GM12878 (cell line): Measurements from ENCODE around the gene USP34. TPM values are rescaled to one million over a fixed set of nuclear protein-coding genes. Genes with fewer than 3 reads are reported as not detected.

ENCODE experiments used
- ATAC-seq: fragments of 200-7000 bp; cut with Tn5 transposase; 3 replicates; pipeline ENCODE4 v1.9.1; 2020; ENCODE audit warnings: mild to moderate bottlenecking, moderate library complexity
- BruUV-seq: library from RNA; stranded (reverse); fragments of 400-500 nt; replicated peaks from 2 replicates; lab custom pipeline; 2021; lab: Mats Ljungman, UMichigan
- CTCF ChIA-PET: fragments of 300-600 bp; sonication (Branson Sonifier 250); formaldehyde crosslinking; extraction: SDS; loops from one replicate; lab custom pipeline; 2021; ENCODE audit warnings: inconsistent platforms; lab: Yijun Ruan, JAX
- POLR2A ChIA-PET: fragments of 350-600 bp; formaldehyde crosslinking; extraction: SDS; loops from one replicate; lab custom pipeline; 2021; ENCODE audit warnings: inconsistent platforms; lab: Charles Lee
- RAD21 ChIA-PET: fragments of 300-600 bp; sonication (Branson Sonifier 250); formaldehyde crosslinking; loops from one replicate; lab custom pipeline; 2023; ENCODE audit warnings: antibody characterized with exemption; ENCODE audit not compliant: unreplicated experiment; lab: Charles Lee
- SMC1A ChIA-PET: fragments of 300-600 bp; sonication (Branson Sonifier 250); formaldehyde crosslinking; loops from one replicate; lab custom pipeline; 2023; ENCODE audit not compliant: unreplicated experiment, uncharacterized antibody; lab: Charles Lee
- DNase-seq: peaks from one replicate; pipeline ENCODE4 v3.0.0-alpha.2; 2011; ENCODE audit warnings: low read depth, low spot score
- FAIRE-seq: peaks from 3 replicates; lab custom pipeline; 2011; peaks lifted over from hg19 to GRCh38; lab: Jason Lieb, UNC
- H2AFZ ChIP-seq: 2 replicates; pipeline ENCODE4 v1.6.0; 2011; ENCODE audit warnings: low read depth, low read length, control low read depth; ENCODE audit not compliant: control insufficient read depth
- H3K27ac ChIP-seq: 2 replicates; pipeline ENCODE4 v1.5.1; 2011; ENCODE audit warnings: control low read depth; ENCODE audit not compliant: control insufficient read depth, insufficient read depth
- H3K27me3 ChIP-seq, 2 experiments: replicated peaks in 1 of 2; 2 replicates each; pipeline versions ENCODE4 v1.6.0 to v1.6.1; 2011; ENCODE audit warnings: low read length in 1 of 2; ENCODE audit not compliant: control insufficient read depth in 2 of 2, insufficient read depth in 2 of 2
- H3K36me3 ChIP-seq, 2 experiments: 2 replicates each; pipeline ENCODE4 v1.5.1; 2011; ENCODE audit warnings: low read length in 1 of 2; ENCODE audit not compliant: control insufficient read depth in 2 of 2, insufficient read depth in 2 of 2
- H3K4me1 ChIP-seq: 2 replicates; pipeline ENCODE4 v1.6.1; 2011; ENCODE audit warnings: mild to moderate bottlenecking, low read length, moderate library complexity, mixed read lengths; ENCODE audit not compliant: control insufficient read depth, insufficient read depth
- H3K4me2 ChIP-seq: 2 replicates; pipeline ENCODE4 v1.6.0; 2011; ENCODE audit warnings: control low read depth; ENCODE audit not compliant: control insufficient read depth, insufficient read depth
- H3K4me3 ChIP-seq: fragments of 200-600 bp; sonication (generic); 2 replicates; pipeline ENCODE4 v1.5.1; 2016
- H3K79me2 ChIP-seq: 2 replicates; pipeline ENCODE4 v1.6.0; 2011; ENCODE audit warnings: low read length; ENCODE audit not compliant: control insufficient read depth, insufficient read depth
- H3K9ac ChIP-seq: 2 replicates; pipeline ENCODE4 v1.8.0; 2011; ENCODE audit warnings: low read length, control low read depth, mixed read lengths; ENCODE audit not compliant: control insufficient read depth, insufficient read depth
- H3K9me3 ChIP-seq: replicated peaks from 3 replicates; pipeline ENCODE4 v1.5.1; 2011; ENCODE audit warnings: mild to moderate bottlenecking, low read length; ENCODE audit not compliant: control insufficient read depth, insufficient read depth
- H4K20me1 ChIP-seq: 2 replicates; pipeline ENCODE4 v1.6.0; 2011; ENCODE audit not compliant: control insufficient read depth, insufficient read depth
- ASH2L ChIP-seq: fragments of 300-600, 200-600 bp; sonication (generic); IDR thresholded peaks from 2 replicates; pipeline ENCODE4 v1.6.1; 2017; ENCODE audit warnings: low read depth, mild to moderate bottlenecking, borderline replicate concordance
- BACH1 ChIP-seq: fragments of 450-650 bp; IDR thresholded peaks from 2 replicates; pipeline ENCODE4 v1.6.1; 2017; ENCODE audit warnings: mild to moderate bottlenecking, borderline replicate concordance
- EP300 ChIP-seq, 2 experiments: fragments of 150-350 bp in 1 of 2; IDR thresholded peaks; 2 replicates each; pipeline ENCODE4 v1.6.1; 2011 to 2012; ENCODE audit warnings: low read depth in 2 of 2, low read length in 2 of 2, borderline replicate concordance in 1 of 2, improper control_type of control experiment in 1 of 2, inconsistent platforms in 1 of 2; ENCODE audit not compliant: control insufficient read depth in 1 of 2
- HCFC1 ChIP-seq: fragments of 150-350 bp; IDR thresholded peaks from 2 replicates; pipeline ENCODE4 v1.6.1; 2014; ENCODE audit warnings: low read length
- IRF4 ChIP-seq: IDR thresholded peaks from 2 replicates; pipeline ENCODE4 v1.6.1; 2011; ENCODE audit warnings: low read depth, low read length
- KDM1A ChIP-seq: fragments of 200-600 bp; sonication (generic); IDR thresholded peaks from 2 replicates; pipeline ENCODE4 v1.6.1; 2016; ENCODE audit warnings: borderline replicate concordance
- NFXL1 ChIP-seq: fragments of 450-650 bp; IDR thresholded peaks from 2 replicates; pipeline ENCODE4 v1.6.1; 2017; ENCODE audit warnings: antibody characterized with exemption, mild to moderate bottlenecking, borderline replicate concordance
- POU2F2 ChIP-seq: IDR thresholded peaks from 3 replicates; pipeline ENCODE4 v1.6.1; 2011; ENCODE audit warnings: low read depth, mild to moderate bottlenecking, low read length, borderline replicate concordance
- RCOR1 ChIP-seq: conservative IDR thresholded peaks from 2 replicates; pipeline ENCODE4 v1.6.1; 2012; ENCODE audit warnings: low read depth, low read length, improper control_type of control experiment
- SREBF2 ChIP-seq: IDR thresholded peaks from 2 replicates; pipeline ENCODE4 v1.6.1; 2012; ENCODE audit warnings: mild to moderate bottlenecking, low read length
- WGBS: methylation state at CpG from one replicate; pipeline ENCODE4 v1.1.6; 2016; ENCODE audit warnings: low lambda C conversion rate; ENCODE audit not compliant: insufficient replicate concordance, insufficient coverage; ENCODE audit errors: missing lambda C conversion rate; 5-methylcytosine and 5-hydroxymethylcytosine counted together
- in situ Hi-C: fragments of 300-500 bp; cut with MboI; formaldehyde crosslinking; loops from 9 replicates; pipeline ENCODE4 v1.14.3; 2018; ENCODE audit warnings: mixed read lengths
- intact Hi-C: fragments of 100-400 bp; cut with micrococcal nuclease; formaldehyde crosslinking; loops from one replicate; pipeline ENCODE4 v1.14.2; 2022; ENCODE audit not compliant: unreplicated experiment
- polyA plus RNA-seq, 11 experiments: library from polyadenylated mRNA; depleted of rRNA in 4 of 11; unstranded in 6 of 11; stranded (reverse) in 5 of 11; fragments of >200 nt; fragmentation: Nextera tagmentation in 4 of 11; fragmentation: Illumina TruSeq in 1 of 11; extraction: Ambion mirVana in 4 of 11; extraction: Trizol in 1 of 11; gene quantifications; 1 replicate in 1 of 11; 2 replicates in 10 of 11; pipeline versions ENCODE4 v1.2.1 to v1.2.3, GENCODE V29; 2011 to 2016; ENCODE audit warnings: inconsistent platforms in 2 of 11, missing spikeins in 2 of 11, low read depth in 1 of 11
- total RNA-seq, 4 experiments: library from RNA; depleted of rRNA in 3 of 4; stranded (reverse); fragments of >200 nt in 3 of 4; fragmentation: Illumina TruSeq in 1 of 4; extraction: Trizol in 1 of 4; gene quantifications; 2 replicates each; pipeline versions ENCODE4 v1.2.1 to v1.2.3, GENCODE V29; 2013 to 2021
- TF ChIP-seq, protein P1 (sequence below): fragments of 450-650 bp; formaldehyde crosslinking; IDR thresholded peaks from 2 replicates; pipeline ENCODE4 v1.4.0; 2020; ENCODE audit warnings: mild to moderate bottlenecking, moderate library complexity
- TF ChIP-seq, protein P2 (sequence below): fragments of 450-650 bp; IDR thresholded peaks from 2 replicates; pipeline ENCODE4 v1.6.1; 2017; ENCODE audit warnings: antibody characterized with exemption, mild to moderate bottlenecking, moderate library complexity

The USP34 gene
- total and polyA plus RNA-seq, 10 of the 15 experiments (the other 5 are each of a cell fraction or from before 2014, with no cell fraction given): 26.2 to 106 (median 62.1) TPM

DNA sequence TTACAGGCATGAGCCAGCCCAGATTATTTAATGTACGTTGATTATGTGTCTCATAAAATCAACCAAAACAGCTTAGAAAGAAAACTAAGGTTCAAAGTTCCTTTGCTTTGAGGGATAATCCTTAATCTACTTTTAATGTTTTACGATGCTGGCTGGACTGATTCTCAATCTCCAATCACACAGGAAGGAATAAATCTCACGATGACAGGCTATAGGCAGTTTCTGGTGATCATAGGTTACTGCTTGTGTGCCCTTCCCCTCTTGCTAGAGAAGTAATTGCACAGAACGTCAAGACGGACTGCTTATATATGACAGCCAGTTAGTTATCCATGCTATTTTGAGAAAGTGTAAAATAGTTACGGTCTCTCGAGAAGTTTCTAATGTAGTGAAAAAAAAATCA, 265.8 kb downstream of the USP34 start:
- Histone ChIP-seq H3K27ac (no peak overlapping the region), H3K4me1 (no peaks in the 10 kb centered on the region), H3K9me3 (no peaks in the 10 kb centered on the region), H3K9ac (no peak overlapping the region), H4K20me1 (no peaks in the 10 kb centered on the region), H3K4me2 (no peak overlapping the region), H3K4me3 (no peak overlapping the region), H3K79me2 (no peaks in the 10 kb centered on the region), H3K27me3 (no peaks in the 10 kb centered on the region), H3K36me3 (peaks cover 4 to 22% of the 10 kb centered on the region in 2 experiments), H2AFZ (no peak overlapping the region)
- TF ChIP-seq IRF4 (no peak), POU2F2 (no peak), BACH1 (no peak), SREBF2 (no peak), RCOR1 (no peak), HCFC1 (no peak), EP300 (IDR thresholded peaks at IDR 0.05; ENCODE audit: borderline replicate concordance in 1 of 2, control insufficient read depth in 1 of 2, low read depth in 2 of 2, low read length in 2 of 2) (no peak), KDM1A (no peak), ASH2L (no peak), NFXL1 (no peak)
- TF ChIP-seq, protein P1, sequence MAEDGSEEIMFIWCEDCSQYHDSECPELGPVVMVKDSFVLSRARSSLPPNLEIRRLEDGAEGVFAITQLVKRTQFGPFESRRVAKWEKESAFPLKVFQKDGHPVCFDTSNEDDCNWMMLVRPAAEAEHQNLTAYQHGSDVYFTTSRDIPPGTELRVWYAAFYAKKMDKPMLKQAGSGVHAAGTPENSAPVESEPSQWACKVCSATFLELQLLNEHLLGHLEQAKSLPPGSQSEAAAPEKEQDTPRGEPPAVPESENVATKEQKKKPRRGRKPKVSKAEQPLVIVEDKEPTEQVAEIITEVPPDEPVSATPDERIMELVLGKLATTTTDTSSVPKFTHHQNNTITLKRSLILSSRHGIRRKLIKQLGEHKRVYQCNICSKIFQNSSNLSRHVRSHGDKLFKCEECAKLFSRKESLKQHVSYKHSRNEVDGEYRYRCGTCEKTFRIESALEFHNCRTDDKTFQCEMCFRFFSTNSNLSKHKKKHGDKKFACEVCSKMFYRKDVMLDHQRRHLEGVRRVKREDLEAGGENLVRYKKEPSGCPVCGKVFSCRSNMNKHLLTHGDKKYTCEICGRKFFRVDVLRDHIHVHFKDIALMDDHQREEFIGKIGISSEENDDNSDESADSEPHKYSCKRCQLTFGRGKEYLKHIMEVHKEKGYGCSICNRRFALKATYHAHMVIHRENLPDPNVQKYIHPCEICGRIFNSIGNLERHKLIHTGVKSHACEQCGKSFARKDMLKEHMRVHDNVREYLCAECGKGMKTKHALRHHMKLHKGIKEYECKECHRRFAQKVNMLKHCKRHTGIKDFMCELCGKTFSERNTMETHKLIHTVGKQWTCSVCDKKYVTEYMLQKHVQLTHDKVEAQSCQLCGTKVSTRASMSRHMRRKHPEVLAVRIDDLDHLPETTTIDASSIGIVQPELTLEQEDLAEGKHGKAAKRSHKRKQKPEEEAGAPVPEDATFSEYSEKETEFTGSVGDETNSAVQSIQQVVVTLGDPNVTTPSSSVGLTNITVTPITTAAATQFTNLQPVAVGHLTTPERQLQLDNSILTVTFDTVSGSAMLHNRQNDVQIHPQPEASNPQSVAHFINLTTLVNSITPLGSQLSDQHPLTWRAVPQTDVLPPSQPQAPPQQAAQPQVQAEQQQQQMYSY: no peak
- TF ChIP-seq, protein P2, sequence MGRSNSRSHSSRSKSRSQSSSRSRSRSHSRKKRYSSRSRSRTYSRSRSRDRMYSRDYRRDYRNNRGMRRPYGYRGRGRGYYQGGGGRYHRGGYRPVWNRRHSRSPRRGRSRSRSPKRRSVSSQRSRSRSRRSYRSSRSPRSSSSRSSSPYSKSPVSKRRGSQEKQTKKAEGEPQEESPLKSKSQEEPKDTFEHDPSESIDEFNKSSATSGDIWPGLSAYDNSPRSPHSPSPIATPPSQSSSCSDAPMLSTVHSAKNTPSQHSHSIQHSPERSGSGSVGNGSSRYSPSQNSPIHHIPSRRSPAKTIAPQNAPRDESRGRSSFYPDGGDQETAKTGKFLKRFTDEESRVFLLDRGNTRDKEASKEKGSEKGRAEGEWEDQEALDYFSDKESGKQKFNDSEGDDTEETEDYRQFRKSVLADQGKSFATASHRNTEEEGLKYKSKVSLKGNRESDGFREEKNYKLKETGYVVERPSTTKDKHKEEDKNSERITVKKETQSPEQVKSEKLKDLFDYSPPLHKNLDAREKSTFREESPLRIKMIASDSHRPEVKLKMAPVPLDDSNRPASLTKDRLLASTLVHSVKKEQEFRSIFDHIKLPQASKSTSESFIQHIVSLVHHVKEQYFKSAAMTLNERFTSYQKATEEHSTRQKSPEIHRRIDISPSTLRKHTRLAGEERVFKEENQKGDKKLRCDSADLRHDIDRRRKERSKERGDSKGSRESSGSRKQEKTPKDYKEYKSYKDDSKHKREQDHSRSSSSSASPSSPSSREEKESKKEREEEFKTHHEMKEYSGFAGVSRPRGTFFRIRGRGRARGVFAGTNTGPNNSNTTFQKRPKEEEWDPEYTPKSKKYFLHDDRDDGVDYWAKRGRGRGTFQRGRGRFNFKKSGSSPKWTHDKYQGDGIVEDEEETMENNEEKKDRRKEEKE: no peak
- CTCF ChIA-PET: interaction anchor here (1.0 kb wide), 1 partner anchor 9 kb away, joined by 3 read pairs; no protein-coding TSS in a partner anchor
- DNase-seq: no peak
- SMC1A ChIA-PET: interaction anchor here (1.4 kb wide), 1 partner anchor 9 kb away, joined by 3 read pairs; no protein-coding TSS in a partner anchor
- RAD21 ChIA-PET: no interaction called here
- POLR2A ChIA-PET: no interaction called here
- BruUV-seq: no TSS peak
- intact Hi-C loops: no loop called here
- ATAC-seq: no peak
- WGBS: over 99% methylated on average over 7 of the region's 7 CpGs
- in situ Hi-C loops: no loop called here
- FAIRE-seq: no peak
